H1 (cell line): ENCODE data around the gene MNAT1. TPM values are rescaled to one million over a fixed set of nuclear protein-coding genes. Genes with fewer than 3 reads are reported as not detected.

ENCODE experiments used
- CHD1 ChIP-seq: IDR thresholded peaks from 2 replicates; pipeline ENCODE4 v1.6.1; 2012; ENCODE audit warnings: low read depth, low read length, improper control_type of control experiment
- CTBP2 ChIP-seq: IDR thresholded peaks from 2 replicates; pipeline ENCODE4 v1.7.0; 2011; ENCODE audit warnings: borderline replicate concordance, mild to moderate bottlenecking, moderate library complexity, mixed read lengths, low read length; ENCODE audit not compliant: insufficient read depth, insufficient read length
- CTCF ChIP-seq, 3 experiments: IDR thresholded peaks; 1 replicate in 2 of 3; 2 replicates in 1 of 3; pipeline versions ENCODE4 v1.5.1 to v1.6.1; 2011; ENCODE audit warnings: low read length in 3 of 3, mild to moderate bottlenecking in 3 of 3, inconsistent platforms in 2 of 3, low read depth in 1 of 3, moderate library complexity in 1 of 3; ENCODE audit not compliant: insufficient read depth in 1 of 3; ENCODE audit errors: control extremely low read depth in 1 of 3
- E2F6 ChIP-seq: IDR thresholded peaks from 2 replicates; pipeline ENCODE4 v1.6.1; 2012; ENCODE audit warnings: inconsistent platforms
- KDM4A ChIP-seq: IDR thresholded peaks from one replicate; pipeline ENCODE4 v1.7.1; 2012; ENCODE audit warnings: low read depth, mild to moderate bottlenecking, moderate library complexity, low read length, inconsistent platforms; ENCODE audit not compliant: severe bottlenecking
- KDM5A ChIP-seq: fragments of 200-600 bp; IDR thresholded peaks from 2 replicates; pipeline ENCODE4 v1.7.1; 2012; ENCODE audit warnings: mild to moderate bottlenecking, low read length, inconsistent platforms, mixed read lengths
- NANOG ChIP-seq: IDR thresholded peaks from 2 replicates; pipeline ENCODE4 v1.6.1; 2011; ENCODE audit warnings: low read length, low read depth, mild to moderate bottlenecking, inconsistent platforms; ENCODE audit not compliant: insufficient read depth, poor library complexity, severe bottlenecking
- PHF8 ChIP-seq: fragments of 200-600 bp; sonication (generic); conservative IDR thresholded peaks from 2 replicates; pipeline ENCODE4 v1.7.1; 2012; ENCODE audit warnings: low read depth, mild to moderate bottlenecking, inconsistent platforms, low read length, moderate library complexity
- RAD21 ChIP-seq, 2 experiments: IDR thresholded peaks in 1 of 2; conservative IDR thresholded peaks in 1 of 2; 2 replicates each; pipeline ENCODE4 v1.6.1; 2011; ENCODE audit warnings: low read depth in 2 of 2, low read length in 2 of 2, improper control_type of control experiment in 1 of 2, inconsistent platforms in 1 of 2, mild to moderate bottlenecking in 1 of 2, moderate library complexity in 1 of 2
- RNF2 ChIP-seq: fragments of 200-900, 300-1000 bp; sonication (generic); IDR thresholded peaks from 2 replicates; pipeline ENCODE4 v1.7.1; 2016; ENCODE audit warnings: borderline replicate concordance, low read depth, mild to moderate bottlenecking, antibody characterized with exemption, low read length; ENCODE audit not compliant: poor library complexity, severe bottlenecking; ENCODE audit errors: missing control alignments
- SIN3A ChIP-seq, 2 experiments: IDR thresholded peaks in 1 of 2; conservative IDR thresholded peaks in 1 of 2; 2 replicates each; pipeline ENCODE4 v1.6.1; 2011 to 2012; ENCODE audit warnings: low read length in 2 of 2, improper control_type of control experiment in 1 of 2, low read depth in 1 of 2, mild to moderate bottlenecking in 1 of 2
- SP1 ChIP-seq: IDR thresholded peaks from 2 replicates; pipeline ENCODE4 v1.6.1; 2011; ENCODE audit warnings: low read depth, low read length
- SP4 ChIP-seq: IDR thresholded peaks from 2 replicates; pipeline ENCODE4 v1.6.1; 2012; ENCODE audit warnings: low read length, inconsistent platforms
- SRF ChIP-seq: IDR thresholded peaks from 2 replicates; pipeline ENCODE4 v1.6.1; 2011; ENCODE audit warnings: mild to moderate bottlenecking, low read depth, low read length, moderate library complexity
- TAF7 ChIP-seq: optimal IDR thresholded peaks from 2 replicates; pipeline ENCODE3; 2011; ENCODE audit warnings: low read depth, mild to moderate bottlenecking, inconsistent platforms, low read length, moderate library complexity, borderline replicate concordance
- TBP ChIP-seq: IDR thresholded peaks from 2 replicates; pipeline ENCODE4 v1.6.1; 2011; ENCODE audit warnings: low read depth, low read length, improper control_type of control experiment
- USF2 ChIP-seq: IDR thresholded peaks from 2 replicates; pipeline ENCODE4 v1.6.1; 2011; ENCODE audit warnings: low read length, improper control_type of control experiment
- polyA plus RNA-seq, 7 experiments: library from polyadenylated mRNA; depleted of rRNA in 3 of 7; stranded (reverse) in 5 of 7; unstranded in 2 of 7; fragments of >200 nt in 5 of 7; fragments of 200-250 nt in 2 of 7; gene quantifications; 1 replicate in 5 of 7; 2 replicates in 1 of 7; 4 replicates in 1 of 7; pipeline versions ENCODE4 v1.2.1 to v1.2.3, GENCODE V29; 2011 to 2013; ENCODE audit warnings: missing spikeins in 2 of 7, mixed read lengths in 2 of 7
- total RNA-seq: library from RNA; stranded (reverse); fragmentation: NEBNext Ultra II Directional; extraction: Animal tissue kit (Norgen Biotek cat#: 25700); gene quantifications from 2 replicates; pipeline ENCODE4 v1.2.1, GENCODE V29; 2021

Gene MNAT1
- total and polyA plus RNA-seq, 2 of the 8 experiments (the other 6 are each of a cell fraction or from before 2014, with no cell fraction given) = 34.7 to 52.1 TPM

GRCh38 chr14:60734465-60735242 is at the start of gene MNAT1 (continued):
- TF ChIP-seq RAD21 (IDR thresholded peaks at IDR 0.05 in 1 of 2, conservative IDR thresholded peaks at IDR 0.05 in 1 of 2; ENCODE audit: low read depth in 2 of 2, low read length in 2 of 2) (peak in 1 of 2 experiments; percentile 43; a peak in 3 of 4 replicates), PHF8 (peak; percentile 89), TAF7 (peak; percentile 93), CTBP2 (peak; percentile 60), SP1 (peak; percentile 79), RNF2 (no peak), SIN3A (conservative IDR thresholded peaks at IDR 0.05 in 1 of 2, IDR thresholded peaks at IDR 0.05 in 1 of 2; ENCODE audit: low read depth in 1 of 2, low read length in 2 of 2) (peak; percentile 83 to 84; a peak in 3 of 4 replicates), CHD1 (no peak), E2F6 (peak; percentile 77), TBP (peak; percentile 96), KDM4A (peak; percentile 74), CTCF (IDR thresholded peaks at IDR 0.05; ENCODE audit: control extremely low read depth in 1 of 3, insufficient read depth in 1 of 3, low read depth in 1 of 3, low read length in 3 of 3) (peak in 1 of 3 experiments; percentile 17; a peak in 1 of 4 replicates), SP4 (peak; percentile 65; the same call in 1 of the 2 replicates), USF2 (no peak), NANOG (no peak), SRF (0 out of 2 replicates have a peak, but pooled peaks have one; percentile 41), KDM5A (peak; percentile 89)
